ENCODE data around the gene MACIR.

GRCh38 chr5:103228061-103228460, 30.5 kb upstream of the MACIR start:
- TF ChIP-seq, protein P1, sequence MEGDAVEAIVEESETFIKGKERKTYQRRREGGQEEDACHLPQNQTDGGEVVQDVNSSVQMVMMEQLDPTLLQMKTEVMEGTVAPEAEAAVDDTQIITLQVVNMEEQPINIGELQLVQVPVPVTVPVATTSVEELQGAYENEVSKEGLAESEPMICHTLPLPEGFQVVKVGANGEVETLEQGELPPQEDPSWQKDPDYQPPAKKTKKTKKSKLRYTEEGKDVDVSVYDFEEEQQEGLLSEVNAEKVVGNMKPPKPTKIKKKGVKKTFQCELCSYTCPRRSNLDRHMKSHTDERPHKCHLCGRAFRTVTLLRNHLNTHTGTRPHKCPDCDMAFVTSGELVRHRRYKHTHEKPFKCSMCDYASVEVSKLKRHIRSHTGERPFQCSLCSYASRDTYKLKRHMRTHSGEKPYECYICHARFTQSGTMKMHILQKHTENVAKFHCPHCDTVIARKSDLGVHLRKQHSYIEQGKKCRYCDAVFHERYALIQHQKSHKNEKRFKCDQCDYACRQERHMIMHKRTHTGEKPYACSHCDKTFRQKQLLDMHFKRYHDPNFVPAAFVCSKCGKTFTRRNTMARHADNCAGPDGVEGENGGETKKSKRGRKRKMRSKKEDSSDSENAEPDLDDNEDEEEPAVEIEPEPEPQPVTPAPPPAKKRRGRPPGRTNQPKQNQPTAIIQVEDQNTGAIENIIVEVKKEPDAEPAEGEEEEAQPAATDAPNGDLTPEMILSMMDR (IDR thresholded peaks at IDR 0.05): no peak
- no peak for TF ChIP-seq POLR2AphosphoS5 (IDR thresholded peaks at IDR 0.05)
- TF ChIP-seq POLR2A (IDR thresholded peaks at IDR 0.05): no peak

Measured in breast epithelium (tissue), 3 donors.